H1 (cell line): ENCODE results near the gene MEMO1. TPM values are rescaled to one million over a fixed set of nuclear protein-coding genes. Genes with fewer than 3 reads are reported as not detected.

Experiments
- HDAC2 ChIP-seq, 2 experiments: fragments of 300-600 bp in 1 of 2; sonication (generic) in 1 of 2; IDR thresholded peaks; 2 replicates each; pipeline ENCODE4 v1.6.1; 2011 to 2012; ENCODE audit warnings: low read depth in 2 of 2, low read length in 2 of 2, mild to moderate bottlenecking in 2 of 2, moderate library complexity in 2 of 2, borderline replicate concordance in 1 of 2, inconsistent platforms in 1 of 2
- RFX5 ChIP-seq: IDR thresholded peaks from 2 replicates; pipeline ENCODE4 v1.6.1; 2011; ENCODE audit warnings: low read depth, low read length, improper control_type of control experiment, borderline replicate concordance
- SAP30 ChIP-seq: fragments of 300-600 bp; sonication (generic); IDR thresholded peaks from 2 replicates; pipeline ENCODE4 v1.7.1; 2012; ENCODE audit warnings: low read length, moderate library complexity, mild to moderate bottlenecking, inconsistent platforms; ENCODE audit not compliant: insufficient read depth, insufficient replicate concordance
- SIN3A ChIP-seq, 2 experiments: IDR thresholded peaks in 1 of 2; conservative IDR thresholded peaks in 1 of 2; 2 replicates each; pipeline ENCODE4 v1.6.1; 2011 to 2012; ENCODE audit warnings: low read length in 2 of 2, improper control_type of control experiment in 1 of 2, low read depth in 1 of 2, mild to moderate bottlenecking in 1 of 2
- polyA plus RNA-seq, 7 experiments: library from polyadenylated mRNA; depleted of rRNA in 3 of 7; stranded (reverse) in 5 of 7; unstranded in 2 of 7; fragments of >200 nt in 5 of 7; fragments of 200-250 nt in 2 of 7; gene quantifications; 1 replicate in 5 of 7; 2 replicates in 1 of 7; 4 replicates in 1 of 7; pipeline versions ENCODE4 v1.2.1 to v1.2.3, GENCODE V29; 2011 to 2013; ENCODE audit warnings: missing spikeins in 2 of 7, mixed read lengths in 2 of 7
- total RNA-seq: library from RNA; stranded (reverse); fragmentation: NEBNext Ultra II Directional; extraction: Animal tissue kit (Norgen Biotek cat#: 25700); gene quantifications from 2 replicates; pipeline ENCODE4 v1.2.1, GENCODE V29; 2021
- TF ChIP-seq, protein P1 (sequence below): fragments of 300-600 bp; sonication (generic); IDR thresholded peaks from 2 replicates; pipeline ENCODE4 v1.7.1; 2012; ENCODE audit warnings: low read length, moderate library complexity, mild to moderate bottlenecking, inconsistent platforms; ENCODE audit not compliant: insufficient replicate concordance
- TF ChIP-seq, protein P2 (sequence below): IDR thresholded peaks from 2 replicates; pipeline ENCODE4 v1.6.1; 2012; ENCODE audit warnings: inconsistent platforms

MEMO1 gene
- total and polyA plus RNA-seq, 2 of the 8 experiments (the other 6 are each of a cell fraction or from before 2014, with no cell fraction given), result 26.9 to 54.7 TPM

DNA sequence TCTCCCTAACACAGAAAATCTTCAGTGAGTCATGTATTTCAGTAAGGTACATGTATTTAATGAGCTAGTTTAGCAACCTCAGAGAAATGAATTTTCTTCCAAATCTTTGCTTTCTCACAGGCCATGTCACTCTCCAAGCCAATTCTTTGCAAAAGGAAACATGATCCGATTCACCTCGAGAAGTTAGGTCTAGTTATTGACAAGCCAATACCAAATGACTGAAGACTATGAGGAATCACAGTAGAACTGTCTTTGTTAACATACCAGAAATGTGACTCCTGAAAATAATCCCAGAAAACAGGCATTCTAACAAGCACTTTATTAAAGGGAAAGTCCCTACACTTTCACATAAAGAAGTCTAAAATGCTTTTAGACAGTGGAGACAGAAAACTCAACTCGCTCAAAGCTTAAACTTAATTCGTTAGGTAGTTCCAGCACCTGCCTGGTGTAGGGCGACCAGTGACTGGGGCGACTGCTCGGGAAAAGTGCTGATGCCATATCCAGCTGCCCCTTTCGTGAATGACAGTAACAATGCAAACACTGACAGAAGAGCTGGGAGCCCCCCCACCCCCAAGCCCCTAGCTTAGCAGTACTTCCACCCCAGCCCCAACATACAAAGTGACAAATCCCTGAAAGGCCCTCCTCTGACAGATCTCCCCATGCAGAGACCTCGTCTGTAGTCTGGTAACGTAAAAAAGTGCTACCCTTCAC is 1.8 kb downstream of the MEMO1 start (continued):
- TF ChIP-seq, protein P1, sequence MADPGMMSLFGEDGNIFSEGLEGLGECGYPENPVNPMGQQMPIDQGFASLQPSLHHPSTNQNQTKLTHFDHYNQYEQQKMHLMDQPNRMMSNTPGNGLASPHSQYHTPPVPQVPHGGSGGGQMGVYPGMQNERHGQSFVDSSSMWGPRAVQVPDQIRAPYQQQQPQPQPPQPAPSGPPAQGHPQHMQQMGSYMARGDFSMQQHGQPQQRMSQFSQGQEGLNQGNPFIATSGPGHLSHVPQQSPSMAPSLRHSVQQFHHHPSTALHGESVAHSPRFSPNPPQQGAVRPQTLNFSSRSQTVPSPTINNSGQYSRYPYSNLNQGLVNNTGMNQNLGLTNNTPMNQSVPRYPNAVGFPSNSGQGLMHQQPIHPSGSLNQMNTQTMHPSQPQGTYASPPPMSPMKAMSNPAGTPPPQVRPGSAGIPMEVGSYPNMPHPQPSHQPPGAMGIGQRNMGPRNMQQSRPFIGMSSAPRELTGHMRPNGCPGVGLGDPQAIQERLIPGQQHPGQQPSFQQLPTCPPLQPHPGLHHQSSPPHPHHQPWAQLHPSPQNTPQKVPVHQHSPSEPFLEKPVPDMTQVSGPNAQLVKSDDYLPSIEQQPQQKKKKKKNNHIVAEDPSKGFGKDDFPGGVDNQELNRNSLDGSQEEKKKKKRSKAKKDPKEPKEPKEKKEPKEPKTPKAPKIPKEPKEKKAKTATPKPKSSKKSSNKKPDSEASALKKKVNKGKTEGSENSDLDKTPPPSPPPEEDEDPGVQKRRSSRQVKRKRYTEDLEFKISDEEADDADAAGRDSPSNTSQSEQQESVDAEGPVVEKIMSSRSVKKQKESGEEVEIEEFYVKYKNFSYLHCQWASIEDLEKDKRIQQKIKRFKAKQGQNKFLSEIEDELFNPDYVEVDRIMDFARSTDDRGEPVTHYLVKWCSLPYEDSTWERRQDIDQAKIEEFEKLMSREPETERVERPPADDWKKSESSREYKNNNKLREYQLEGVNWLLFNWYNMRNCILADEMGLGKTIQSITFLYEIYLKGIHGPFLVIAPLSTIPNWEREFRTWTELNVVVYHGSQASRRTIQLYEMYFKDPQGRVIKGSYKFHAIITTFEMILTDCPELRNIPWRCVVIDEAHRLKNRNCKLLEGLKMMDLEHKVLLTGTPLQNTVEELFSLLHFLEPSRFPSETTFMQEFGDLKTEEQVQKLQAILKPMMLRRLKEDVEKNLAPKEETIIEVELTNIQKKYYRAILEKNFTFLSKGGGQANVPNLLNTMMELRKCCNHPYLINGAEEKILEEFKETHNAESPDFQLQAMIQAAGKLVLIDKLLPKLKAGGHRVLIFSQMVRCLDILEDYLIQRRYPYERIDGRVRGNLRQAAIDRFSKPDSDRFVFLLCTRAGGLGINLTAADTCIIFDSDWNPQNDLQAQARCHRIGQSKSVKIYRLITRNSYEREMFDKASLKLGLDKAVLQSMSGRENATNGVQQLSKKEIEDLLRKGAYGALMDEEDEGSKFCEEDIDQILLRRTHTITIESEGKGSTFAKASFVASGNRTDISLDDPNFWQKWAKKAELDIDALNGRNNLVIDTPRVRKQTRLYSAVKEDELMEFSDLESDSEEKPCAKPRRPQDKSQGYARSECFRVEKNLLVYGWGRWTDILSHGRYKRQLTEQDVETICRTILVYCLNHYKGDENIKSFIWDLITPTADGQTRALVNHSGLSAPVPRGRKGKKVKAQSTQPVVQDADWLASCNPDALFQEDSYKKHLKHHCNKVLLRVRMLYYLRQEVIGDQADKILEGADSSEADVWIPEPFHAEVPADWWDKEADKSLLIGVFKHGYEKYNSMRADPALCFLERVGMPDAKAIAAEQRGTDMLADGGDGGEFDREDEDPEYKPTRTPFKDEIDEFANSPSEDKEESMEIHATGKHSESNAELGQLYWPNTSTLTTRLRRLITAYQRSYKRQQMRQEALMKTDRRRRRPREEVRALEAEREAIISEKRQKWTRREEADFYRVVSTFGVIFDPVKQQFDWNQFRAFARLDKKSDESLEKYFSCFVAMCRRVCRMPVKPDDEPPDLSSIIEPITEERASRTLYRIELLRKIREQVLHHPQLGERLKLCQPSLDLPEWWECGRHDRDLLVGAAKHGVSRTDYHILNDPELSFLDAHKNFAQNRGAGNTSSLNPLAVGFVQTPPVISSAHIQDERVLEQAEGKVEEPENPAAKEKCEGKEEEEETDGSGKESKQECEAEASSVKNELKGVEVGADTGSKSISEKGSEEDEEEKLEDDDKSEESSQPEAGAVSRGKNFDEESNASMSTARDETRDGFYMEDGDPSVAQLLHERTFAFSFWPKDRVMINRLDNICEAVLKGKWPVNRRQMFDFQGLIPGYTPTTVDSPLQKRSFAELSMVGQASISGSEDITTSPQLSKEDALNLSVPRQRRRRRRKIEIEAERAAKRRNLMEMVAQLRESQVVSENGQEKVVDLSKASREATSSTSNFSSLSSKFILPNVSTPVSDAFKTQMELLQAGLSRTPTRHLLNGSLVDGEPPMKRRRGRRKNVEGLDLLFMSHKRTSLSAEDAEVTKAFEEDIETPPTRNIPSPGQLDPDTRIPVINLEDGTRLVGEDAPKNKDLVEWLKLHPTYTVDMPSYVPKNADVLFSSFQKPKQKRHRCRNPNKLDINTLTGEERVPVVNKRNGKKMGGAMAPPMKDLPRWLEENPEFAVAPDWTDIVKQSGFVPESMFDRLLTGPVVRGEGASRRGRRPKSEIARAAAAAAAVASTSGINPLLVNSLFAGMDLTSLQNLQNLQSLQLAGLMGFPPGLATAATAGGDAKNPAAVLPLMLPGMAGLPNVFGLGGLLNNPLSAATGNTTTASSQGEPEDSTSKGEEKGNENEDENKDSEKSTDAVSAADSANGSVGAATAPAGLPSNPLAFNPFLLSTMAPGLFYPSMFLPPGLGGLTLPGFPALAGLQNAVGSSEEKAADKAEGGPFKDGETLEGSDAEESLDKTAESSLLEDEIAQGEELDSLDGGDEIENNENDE, result no peak
- TF ChIP-seq SAP30 (peak; percentile 82), SIN3A (conservative IDR thresholded peaks at IDR 0.05 in 1 of 2, IDR thresholded peaks at IDR 0.05 in 1 of 2; ENCODE audit: low read depth in 1 of 2, low read length in 2 of 2) (0 out of 4 replicates have a peak, but pooled peaks of 1 of the 2 experiments have one; percentile 63), HDAC2 (IDR thresholded peaks at IDR 0.05; ENCODE audit: borderline replicate concordance in 1 of 2, low read depth in 2 of 2, low read length in 2 of 2) (0 out of 4 replicates have a peak, but pooled peaks of 1 of the 2 experiments have one; percentile 34), RFX5 (no peak)
- TF ChIP-seq, protein P2, sequence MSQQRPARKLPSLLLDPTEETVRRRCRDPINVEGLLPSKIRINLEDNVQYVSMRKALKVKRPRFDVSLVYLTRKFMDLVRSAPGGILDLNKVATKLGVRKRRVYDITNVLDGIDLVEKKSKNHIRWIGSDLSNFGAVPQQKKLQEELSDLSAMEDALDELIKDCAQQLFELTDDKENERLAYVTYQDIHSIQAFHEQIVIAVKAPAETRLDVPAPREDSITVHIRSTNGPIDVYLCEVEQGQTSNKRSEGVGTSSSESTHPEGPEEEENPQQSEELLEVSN, result no peak
